HepG2 (cell line): ENCODE measurements around the gene FGA. TPM values are rescaled to one million over a fixed set of nuclear protein-coding genes. Genes with fewer than 3 reads are reported as not detected.

Experiments
- AGO2 ChIP-seq: fragments of 200-400 bp; formaldehyde crosslinking; optimal IDR thresholded peaks from 2 replicates; pipeline ENCODE3; 2017; ENCODE audit warnings: mild to moderate bottlenecking, low read depth, low read length, moderate library complexity
- ARID2 ChIP-seq: sonication (generic); formaldehyde crosslinking; IDR thresholded peaks from 2 replicates; pipeline ENCODE4 v1.8.1; 2022; ENCODE audit warnings: mild to moderate bottlenecking, missing genetic modification reagents, borderline replicate concordance
- FIP1L1 ChIP-seq: fragments of 200-400 bp; formaldehyde crosslinking; IDR thresholded peaks from 2 replicates; pipeline ENCODE4 v1.6.1; 2018; ENCODE audit warnings: low read depth, mild to moderate bottlenecking, low read length, moderate library complexity, borderline replicate concordance; ENCODE audit not compliant: insufficient read depth
- GATAD2A ChIP-seq: IDR thresholded peaks from 2 replicates; pipeline ENCODE4 v1.6.1; 2016
- KDM3A ChIP-seq: IDR thresholded peaks from 2 replicates; pipeline ENCODE4 v1.6.1; 2018; ENCODE audit warnings: low read depth, missing compliant biosample characterization
- KDM5B ChIP-seq: sonication (generic); formaldehyde crosslinking; IDR thresholded peaks from 2 replicates; pipeline ENCODE4 v1.4.0; 2020; ENCODE audit warnings: missing genetic modification reagents, mild to moderate bottlenecking, borderline replicate concordance
- MIXL1 ChIP-seq: IDR thresholded peaks from 2 replicates; pipeline ENCODE4 v1.6.1; 2016
- MTA3 ChIP-seq: sonication (generic); formaldehyde crosslinking; IDR thresholded peaks from 2 replicates; pipeline ENCODE4 v1.4.0; 2020; ENCODE audit warnings: missing genetic modification reagents
- PPARG ChIP-seq: conservative IDR thresholded peaks from 2 replicates; pipeline ENCODE4 v1.6.1; 2016; ENCODE audit warnings: missing biosample characterization, missing genetic modification reagents
- RCOR2 ChIP-seq: IDR thresholded peaks from 2 replicates; pipeline ENCODE4 v1.6.1; 2016; ENCODE audit warnings: missing biosample characterization, missing genetic modification reagents
- SRY ChIP-seq: sonication (generic); formaldehyde crosslinking; IDR thresholded peaks from 2 replicates; pipeline ENCODE4 v1.8.0; 2022; ENCODE audit warnings: mild to moderate bottlenecking, missing genetic modification reagents
- ZNF234 ChIP-seq: sonication (generic); formaldehyde crosslinking; conservative IDR thresholded peaks from 2 replicates; pipeline ENCODE4 v1.5.1; 2020; ENCODE audit warnings: mild to moderate bottlenecking, missing genetic modification reagents
- ZNF670 ChIP-seq: sonication (generic); formaldehyde crosslinking; IDR thresholded peaks from 2 replicates; pipeline ENCODE4 v1.8.0; 2022; ENCODE audit warnings: mild to moderate bottlenecking, missing genetic modification reagents, borderline replicate concordance
- ZNF766 ChIP-seq: sonication (generic); formaldehyde crosslinking; IDR thresholded peaks from 2 replicates; pipeline ENCODE4 v1.5.0; 2020; ENCODE audit warnings: missing genetic modification reagents, borderline replicate concordance
- polyA plus RNA-seq, 8 experiments: library from polyadenylated mRNA; depleted of rRNA in 3 of 8; stranded (reverse) in 7 of 8; unstranded in 1 of 8; fragments of >200 nt; fragmentation: Illumina TruSeq in 4 of 8; extraction: Trizol in 4 of 8; gene quantifications; 2 replicates each; pipeline versions ENCODE4 v1.2.1 to v1.2.3, GENCODE V29; 2011 to 2016; ENCODE audit warnings: low read depth in 4 of 8, missing spikeins in 1 of 8, mixed read lengths in 1 of 8; ENCODE audit not compliant: insufficient read depth in 1 of 8
- total RNA-seq, 5 experiments: library from RNA; depleted of rRNA; stranded (reverse); fragments of >200 nt; fragmentation: Illumina TruSeq; extraction: Trizol; gene quantifications; 2 replicates each; pipeline ENCODE4 v1.2.3, GENCODE V29; 2016; ENCODE audit warnings: low read depth in 1 of 5
- TF ChIP-seq, protein P1 (sequence below), 2 experiments: sonication (generic) in 1 of 2; formaldehyde crosslinking in 1 of 2; IDR thresholded peaks; 2 replicates each; pipeline versions ENCODE4 v1.4.0 to v1.6.1; 2016 to 2020; ENCODE audit warnings: borderline replicate concordance in 1 of 2, low read depth in 1 of 2, mild to moderate bottlenecking in 1 of 2, missing genetic modification reagents in 1 of 2
- TF ChIP-seq, protein P2 (sequence below): sonication (generic); formaldehyde crosslinking; IDR thresholded peaks from 2 replicates; pipeline ENCODE4 v1.8.1; 2023; ENCODE audit warnings: missing genetic modification reagents, mild to moderate bottlenecking, borderline replicate concordance
- TF ChIP-seq, protein P3 (sequence below): sonication (generic); formaldehyde crosslinking; IDR thresholded peaks from 2 replicates; pipeline ENCODE4 v1.4.0; 2020; ENCODE audit warnings: mild to moderate bottlenecking, low read depth, missing genetic modification reagents
- TF ChIP-seq, protein P4 (sequence below): sonication (generic); IDR thresholded peaks from 2 replicates; pipeline ENCODE4 v1.6.1; 2016; ENCODE audit warnings: low read depth, borderline replicate concordance
- TF ChIP-seq, protein P5 (sequence below): sonication (generic); formaldehyde crosslinking; IDR thresholded peaks from 2 replicates; pipeline ENCODE4 v1.8.0; 2022; ENCODE audit warnings: mild to moderate bottlenecking, missing genetic modification reagents, moderate library complexity
- TF ChIP-seq, protein P6 (sequence below): sonication (generic); formaldehyde crosslinking; IDR thresholded peaks from 2 replicates; pipeline ENCODE4 v1.4.0; 2020; ENCODE audit warnings: missing genetic modification reagents
- TF ChIP-seq, protein P7 (sequence below): sonication (generic); formaldehyde crosslinking; IDR thresholded peaks from 2 replicates; pipeline ENCODE4 v1.5.0; 2020; ENCODE audit warnings: missing genetic modification reagents

FGA gene
- total and polyA plus RNA-seq, 2 of the 13 experiments (the other 11 are each of a cell fraction or from before 2014, with no cell fraction given) = 640 to 1,523 TPM

DNA sequence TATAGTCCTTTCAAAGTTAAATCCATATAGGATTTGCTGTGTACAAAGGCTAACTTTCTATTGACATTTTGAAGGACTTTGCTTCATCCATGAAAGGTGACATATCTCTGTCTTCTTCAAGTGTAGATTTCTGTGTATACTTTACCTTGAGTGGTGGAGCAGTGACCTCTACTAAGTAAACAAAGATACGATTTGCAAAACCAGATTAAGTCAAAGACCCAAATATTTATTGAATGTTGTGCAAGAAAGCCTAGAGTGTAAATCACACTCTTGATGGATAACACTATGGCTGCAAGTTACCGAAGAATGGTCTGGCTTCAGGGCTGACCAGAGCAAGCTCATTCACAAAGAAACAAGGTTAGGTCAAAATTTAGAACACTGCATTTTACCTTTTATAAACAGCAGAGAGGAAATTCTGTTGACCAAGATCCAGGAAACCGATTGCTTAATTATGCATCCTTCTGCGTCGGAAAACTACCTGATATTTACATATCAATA, 27.3 kb upstream of the FGA start (continued):
- TF ChIP-seq, protein P1, sequence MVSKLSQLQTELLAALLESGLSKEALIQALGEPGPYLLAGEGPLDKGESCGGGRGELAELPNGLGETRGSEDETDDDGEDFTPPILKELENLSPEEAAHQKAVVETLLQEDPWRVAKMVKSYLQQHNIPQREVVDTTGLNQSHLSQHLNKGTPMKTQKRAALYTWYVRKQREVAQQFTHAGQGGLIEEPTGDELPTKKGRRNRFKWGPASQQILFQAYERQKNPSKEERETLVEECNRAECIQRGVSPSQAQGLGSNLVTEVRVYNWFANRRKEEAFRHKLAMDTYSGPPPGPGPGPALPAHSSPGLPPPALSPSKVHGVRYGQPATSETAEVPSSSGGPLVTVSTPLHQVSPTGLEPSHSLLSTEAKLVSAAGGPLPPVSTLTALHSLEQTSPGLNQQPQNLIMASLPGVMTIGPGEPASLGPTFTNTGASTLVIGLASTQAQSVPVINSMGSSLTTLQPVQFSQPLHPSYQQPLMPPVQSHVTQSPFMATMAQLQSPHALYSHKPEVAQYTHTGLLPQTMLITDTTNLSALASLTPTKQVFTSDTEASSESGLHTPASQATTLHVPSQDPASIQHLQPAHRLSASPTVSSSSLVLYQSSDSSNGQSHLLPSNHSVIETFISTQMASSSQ (IDR thresholded peaks at IDR 0.05; ENCODE audit: low read depth) = peak; percentile 99
- TF ChIP-seq, protein P1 (CRISPR knock-in tag; IDR thresholded peaks at IDR 0.05; ENCODE audit: borderline replicate concordance) = peak; percentile 99
- TF ChIP-seq PPARG (CRISPR knock-in tag) (peak; percentile 96), ZNF670 (CRISPR knock-in tag) (peak; percentile 19; the same call in 1 of the 2 replicates), FIP1L1 (no peak), ZNF234 (CRISPR knock-in tag) (no peak), RCOR2 (CRISPR knock-in tag) (peak; percentile 100), GATAD2A (CRISPR knock-in tag) (peak; percentile 99), MIXL1 (CRISPR knock-in tag) (peak; percentile 97), MTA3 (CRISPR knock-in tag) (no peak), ARID2 (CRISPR knock-in tag) (no peak; the same call in 1 of the 2 replicates), ZNF766 (CRISPR knock-in tag) (no peak), KDM5B (CRISPR knock-in tag) (no peak), KDM3A (CRISPR knock-in tag) (peak; percentile 91), AGO2 (no peak), SRY (no peak)
- TF ChIP-seq, protein P2, sequence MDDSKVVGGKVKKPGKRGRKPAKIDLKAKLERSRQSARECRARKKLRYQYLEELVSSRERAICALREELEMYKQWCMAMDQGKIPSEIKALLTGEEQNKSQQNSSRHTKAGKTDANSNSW (CRISPR knock-in tag) = no peak
- TF ChIP-seq, protein P3, sequence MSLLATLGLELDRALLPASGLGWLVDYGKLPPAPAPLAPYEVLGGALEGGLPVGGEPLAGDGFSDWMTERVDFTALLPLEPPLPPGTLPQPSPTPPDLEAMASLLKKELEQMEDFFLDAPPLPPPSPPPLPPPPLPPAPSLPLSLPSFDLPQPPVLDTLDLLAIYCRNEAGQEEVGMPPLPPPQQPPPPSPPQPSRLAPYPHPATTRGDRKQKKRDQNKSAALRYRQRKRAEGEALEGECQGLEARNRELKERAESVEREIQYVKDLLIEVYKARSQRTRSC (CRISPR knock-in tag) = no peak
- TF ChIP-seq, protein P4, sequence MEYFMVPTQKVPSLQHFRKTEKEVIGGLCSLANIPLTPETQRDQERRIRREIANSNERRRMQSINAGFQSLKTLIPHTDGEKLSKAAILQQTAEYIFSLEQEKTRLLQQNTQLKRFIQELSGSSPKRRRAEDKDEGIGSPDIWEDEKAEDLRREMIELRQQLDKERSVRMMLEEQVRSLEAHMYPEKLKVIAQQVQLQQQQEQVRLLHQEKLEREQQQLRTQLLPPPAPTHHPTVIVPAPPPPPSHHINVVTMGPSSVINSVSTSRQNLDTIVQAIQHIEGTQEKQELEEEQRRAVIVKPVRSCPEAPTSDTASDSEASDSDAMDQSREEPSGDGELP = peak; percentile 73; the same call in 1 of the 2 replicates
- TF ChIP-seq, protein P5, sequence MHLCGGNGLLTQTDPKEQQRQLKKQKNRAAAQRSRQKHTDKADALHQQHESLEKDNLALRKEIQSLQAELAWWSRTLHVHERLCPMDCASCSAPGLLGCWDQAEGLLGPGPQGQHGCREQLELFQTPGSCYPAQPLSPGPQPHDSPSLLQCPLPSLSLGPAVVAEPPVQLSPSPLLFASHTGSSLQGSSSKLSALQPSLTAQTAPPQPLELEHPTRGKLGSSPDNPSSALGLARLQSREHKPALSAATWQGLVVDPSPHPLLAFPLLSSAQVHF (CRISPR knock-in tag) = no peak
- TF ChIP-seq, protein P6, sequence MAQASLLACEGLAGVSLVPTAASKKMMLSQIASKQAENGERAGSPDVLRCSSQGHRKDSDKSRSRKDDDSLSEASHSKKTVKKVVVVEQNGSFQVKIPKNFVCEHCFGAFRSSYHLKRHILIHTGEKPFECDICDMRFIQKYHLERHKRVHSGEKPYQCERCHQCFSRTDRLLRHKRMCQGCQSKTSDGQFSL = no peak
- TF ChIP-seq, protein P7, sequence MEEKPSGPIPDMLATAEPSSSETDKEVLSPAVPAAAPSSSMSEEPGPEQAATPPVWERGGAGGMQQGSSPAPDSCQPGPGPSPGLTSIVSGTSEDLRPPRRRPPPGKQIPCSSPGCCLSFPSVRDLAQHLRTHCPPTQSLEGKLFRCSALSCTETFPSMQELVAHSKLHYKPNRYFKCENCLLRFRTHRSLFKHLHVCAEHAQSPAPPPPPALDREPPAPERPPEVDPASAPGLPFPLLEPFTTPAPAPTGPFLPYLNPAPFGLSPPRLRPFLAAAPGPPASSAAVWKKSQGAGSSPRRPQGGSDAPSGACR (CRISPR knock-in tag) = peak; percentile 64; the same call in 1 of the 2 replicates
